PC-3 (cell line): ENCODE results near the gene ZCCHC10.

ENCODE experiments used
- EZH2 ChIP-seq: fragments of 300-600 bp; sonication (generic); IDR thresholded peaks from one replicate; pipeline ENCODE4 v1.6.1; 2017; ENCODE audit warnings: antibody characterized with exemption, mild to moderate bottlenecking, low read length; ENCODE audit not compliant: unreplicated experiment
- EZH2phosphoT487 ChIP-seq: fragments of 300-600 bp; sonication (generic); IDR thresholded peaks from 2 replicates; pipeline ENCODE4 v1.6.1; 2018; ENCODE audit warnings: mild to moderate bottlenecking, antibody characterized with exemption, low read length, borderline replicate concordance
- TF ChIP-seq, protein P1 (sequence below): fragments of 300-600 bp; sonication (generic); conservative IDR thresholded peaks from 2 replicates; pipeline ENCODE4 v1.5.1; 2017; ENCODE audit warnings: antibody characterized with exemption, low read depth, mild to moderate bottlenecking, low read length

DNA sequence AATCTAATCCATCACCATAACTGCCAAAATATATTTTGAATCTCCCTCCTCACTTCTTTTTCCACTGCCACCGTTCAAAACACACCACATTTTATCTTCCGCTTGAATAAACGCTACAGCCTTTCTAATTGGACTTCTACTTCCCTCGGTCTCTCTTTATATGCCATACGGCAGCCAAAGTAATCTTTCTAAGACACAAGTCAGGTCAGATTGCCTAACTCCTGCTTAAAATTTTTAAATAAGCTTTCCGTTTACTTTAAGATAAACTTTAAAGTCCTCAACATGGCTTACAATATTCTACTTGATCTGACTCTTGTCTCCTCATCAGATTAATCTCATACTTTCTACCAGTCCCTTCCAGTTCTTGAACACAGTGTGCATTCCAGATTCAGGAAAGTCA lies 72.6 kb downstream of the ZCCHC10 start:
- TF ChIP-seq EZH2 (no peak), EZH2phosphoT487 (no peak)
- TF ChIP-seq, protein P1, sequence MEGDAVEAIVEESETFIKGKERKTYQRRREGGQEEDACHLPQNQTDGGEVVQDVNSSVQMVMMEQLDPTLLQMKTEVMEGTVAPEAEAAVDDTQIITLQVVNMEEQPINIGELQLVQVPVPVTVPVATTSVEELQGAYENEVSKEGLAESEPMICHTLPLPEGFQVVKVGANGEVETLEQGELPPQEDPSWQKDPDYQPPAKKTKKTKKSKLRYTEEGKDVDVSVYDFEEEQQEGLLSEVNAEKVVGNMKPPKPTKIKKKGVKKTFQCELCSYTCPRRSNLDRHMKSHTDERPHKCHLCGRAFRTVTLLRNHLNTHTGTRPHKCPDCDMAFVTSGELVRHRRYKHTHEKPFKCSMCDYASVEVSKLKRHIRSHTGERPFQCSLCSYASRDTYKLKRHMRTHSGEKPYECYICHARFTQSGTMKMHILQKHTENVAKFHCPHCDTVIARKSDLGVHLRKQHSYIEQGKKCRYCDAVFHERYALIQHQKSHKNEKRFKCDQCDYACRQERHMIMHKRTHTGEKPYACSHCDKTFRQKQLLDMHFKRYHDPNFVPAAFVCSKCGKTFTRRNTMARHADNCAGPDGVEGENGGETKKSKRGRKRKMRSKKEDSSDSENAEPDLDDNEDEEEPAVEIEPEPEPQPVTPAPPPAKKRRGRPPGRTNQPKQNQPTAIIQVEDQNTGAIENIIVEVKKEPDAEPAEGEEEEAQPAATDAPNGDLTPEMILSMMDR: no peak
